ENCODE data around the gene EPB42.

GRCh38 chr15:43165801-43166325 is 55.0 kb downstream of the EPB42 start:
- TF ChIP-seq POLR2AphosphoS5 (IDR thresholded peaks at IDR 0.05; ENCODE audit: low read depth, low read length) = no peak
- TF ChIP-seq SPI1 (IDR thresholded peaks at IDR 0.05; ENCODE audit: low read depth, low read length) = no peak
- no peak for TF ChIP-seq POLR2A (IDR thresholded peaks at IDR 0.05; ENCODE audit: low read depth, low read length)
- no peak for TF ChIP-seq TAF1 (IDR thresholded peaks at IDR 0.05; ENCODE audit: low read depth, low read length)
- no peak for TF ChIP-seq POU2F2 (IDR thresholded peaks at IDR 0.05; ENCODE audit: low read depth, low read length)

Data from GM12891 (cell line).